Nucleus accumbens (tissue), 56 donors: ENCODE data around the gene KCND3.

Experiments
- DNase-seq, 56 donors: peaks; one replicate each; lab custom pipeline; 2025; lab: John Stamatoyannopoulos, UW

The KCND3 gene

GRCh38 chr1:111888740-111889376 lies 100.6 kb downstream of the KCND3 start:
- DNase-seq = no peak

GRCh38 chr1:111887875-111888274 lies 101.6 kb downstream of the KCND3 start:
- DNase-seq = no peak

- no peak for DNase-seq
Measured at GRCh38 chr1:111887385-111887784, 102.1 kb downstream of the KCND3 start.

- DNase-seq = no peak
Measured at GRCh38 chr1:111886741-111887140, 102.7 kb downstream of the KCND3 start.

- DNase-seq = no peak
Measured at GRCh38 chr1:111884772-111885443, 104.6 kb downstream of the KCND3 start.

GRCh38 chr1:111882986-111883560 lies 106.4 kb downstream of the KCND3 start:
- no peak for DNase-seq

- DNase-seq = peak in 11 of 56 donors; percentile 5 to 35 (median 14)
Measured at GRCh38 chr1:111882559-111882958, 106.9 kb downstream of the KCND3 start.

GRCh38 chr1:111880881-111881837 lies 108.3 kb downstream of the KCND3 start:
- DNase-seq = peak in 28 of 56 donors; percentile 6 to 61 (median 36)

GRCh38 chr1:111879081-111879480 lies 110.4 kb downstream of the KCND3 start:
- no peak for DNase-seq

- DNase-seq = no peak
Measured at GRCh38 chr1:111878649-111879048, 110.8 kb downstream of the KCND3 start.

GRCh38 chr1:111878091-111878490 lies 111.4 kb downstream of the KCND3 start:
- DNase-seq = no peak

GRCh38 chr1:111876631-111877030 lies 112.8 kb downstream of the KCND3 start:
- DNase-seq = no peak

- DNase-seq = no peak
Measured at GRCh38 chr1:111875640-111876039, 113.8 kb downstream of the KCND3 start.

GRCh38 chr1:111873460-111874030 lies 115.9 kb downstream of the KCND3 start:
- DNase-seq = no peak

- no peak for DNase-seq
Measured at GRCh38 chr1:111870181-111870580, 119.3 kb downstream of the KCND3 start.

- no peak for DNase-seq
Measured at GRCh38 chr1:111867868-111868440, 121.5 kb downstream of the KCND3 start.

- no peak for DNase-seq
Measured at GRCh38 chr1:111864862-111865261, 124.6 kb downstream of the KCND3 start.

GRCh38 chr1:111863401-111863800 lies 126.1 kb downstream of the KCND3 start:
- DNase-seq = no peak

- DNase-seq = no peak
Measured at GRCh38 chr1:111862599-111862998, 126.9 kb downstream of the KCND3 start.

- no peak for DNase-seq
Measured at GRCh38 chr1:111861523-111861922, 127.9 kb downstream of the KCND3 start.
